IMR-90 (cell line): ENCODE data around the gene SLC37A4. TPM values are rescaled to one million over a fixed set of nuclear protein-coding genes. Genes with fewer than 3 reads are reported as not detected.

ENCODE experiments used
- ATAC-seq: fragments of 200-7000 bp; cut with Tn5 transposase; 2 replicates; pipeline ENCODE4 v1.9.1; 2020; ENCODE audit warnings: low read depth, mild to moderate bottlenecking, moderate library complexity
- BruUV-seq: library from RNA; stranded (reverse); fragments of 400-500 nt; replicated peaks from 2 replicates; lab custom pipeline; 2021; lab: Mats Ljungman, UMichigan
- CTCF ChIA-PET: fragments of 300-600 bp; formaldehyde crosslinking; extraction: SDS; loops from one replicate; lab custom pipeline; 2021; ENCODE audit warnings: antibody characterized with exemption; lab: Yijun Ruan, JAX
- POLR2A ChIA-PET: fragments of 300-600 bp; sonication (Branson Sonifier 250); formaldehyde crosslinking; loops from one replicate; lab custom pipeline; 2022; ENCODE audit warnings: antibody characterized with exemption; ENCODE audit not compliant: unreplicated experiment; lab: Charles Lee
- DNase-seq: peaks from one replicate; pipeline ENCODE4 v3.0.0; 2013
- H2AFZ ChIP-seq: replicated peaks from 2 replicates; pipeline ENCODE3; 2013; ENCODE audit warnings: low read length, mild to moderate bottlenecking; ENCODE audit not compliant: poor library complexity
- H2AK5ac ChIP-seq: 2 replicates; pipeline ENCODE4 v1.6.1; 2013; ENCODE audit warnings: low read depth, low read length, inconsistent platforms
- H2AK9ac ChIP-seq: replicated peaks from 2 replicates; pipeline ENCODE3; 2013; ENCODE audit warnings: mild to moderate bottlenecking, low read depth, low read length, moderate library complexity; ENCODE audit not compliant: poor library complexity
- H2BK120ac ChIP-seq: 2 replicates; pipeline ENCODE4 v1.6.1; 2013; ENCODE audit warnings: low read depth, low read length, inconsistent platforms
- H2BK15ac ChIP-seq: 3 replicates; pipeline ENCODE4 v1.6.1; 2013; ENCODE audit warnings: low read depth, low read length, inconsistent platforms
- H2BK20ac ChIP-seq: 2 replicates; pipeline ENCODE4 v1.6.1; 2013; ENCODE audit warnings: low read depth, mild to moderate bottlenecking, inconsistent platforms, low read length, moderate library complexity
- H2BK5ac ChIP-seq: 2 replicates; pipeline ENCODE4 v1.6.1; 2013; ENCODE audit warnings: mild to moderate bottlenecking, low read depth, low read length, inconsistent platforms; ENCODE audit not compliant: poor library complexity, severe bottlenecking
- H3K14ac ChIP-seq: replicated peaks from 2 replicates; pipeline ENCODE4 v1.6.1; 2013; ENCODE audit warnings: low read depth, low read length, inconsistent platforms
- H3K18ac ChIP-seq: 2 replicates; pipeline ENCODE4 v1.6.1; 2013; ENCODE audit warnings: low read depth, low read length, control low read depth
- H3K23ac ChIP-seq: 2 replicates; pipeline ENCODE4 v1.6.1; 2013; ENCODE audit warnings: low read depth, low read length, inconsistent platforms
- H3K27ac ChIP-seq: 2 replicates; pipeline ENCODE4 v1.5.1; 2013; ENCODE audit warnings: mild to moderate bottlenecking, control low read depth, low read length; ENCODE audit not compliant: insufficient read depth
- H3K27me3 ChIP-seq: 2 replicates; pipeline ENCODE4 v1.6.1; 2013; ENCODE audit warnings: low read length; ENCODE audit not compliant: control insufficient read depth, insufficient read depth
- H3K36me3 ChIP-seq: 2 replicates; pipeline ENCODE4 v1.6.1; 2013; ENCODE audit warnings: low read length, mixed read lengths; ENCODE audit not compliant: control insufficient read depth, insufficient read depth
- H3K4ac ChIP-seq: 2 replicates; pipeline ENCODE4 v1.6.1; 2013; ENCODE audit warnings: low read depth, low read length, inconsistent platforms
- H3K4me1 ChIP-seq: 2 replicates; pipeline ENCODE4 v1.6.1; 2013; ENCODE audit warnings: low read length, mixed read lengths; ENCODE audit not compliant: control insufficient read depth, insufficient read depth
- H3K4me2 ChIP-seq: 2 replicates; pipeline ENCODE4 v1.6.1; 2013; ENCODE audit warnings: low read depth, mild to moderate bottlenecking, control low read depth, low read length, moderate library complexity
- H3K4me3 ChIP-seq: 2 replicates; pipeline ENCODE4 v1.5.1; 2013; ENCODE audit warnings: low read depth, mild to moderate bottlenecking, control low read depth, low read length, moderate library complexity; ENCODE audit not compliant: insufficient read depth
- H3K56ac ChIP-seq: 2 replicates; pipeline ENCODE4 v1.6.1; 2013; ENCODE audit warnings: low read length, inconsistent platforms; ENCODE audit not compliant: insufficient read depth; ENCODE audit errors: extremely low read depth
- H3K79me1 ChIP-seq, 2 experiments: 2 replicates each; pipeline ENCODE4 v1.6.1; 2013; ENCODE audit warnings: low read length in 2 of 2, inconsistent platforms in 1 of 2, low read depth in 1 of 2
- H3K9ac ChIP-seq: 2 replicates; pipeline ENCODE4 v1.6.1; 2013; ENCODE audit warnings: low read depth, low read length, control low read depth
- H3K9me1 ChIP-seq: 2 replicates; pipeline ENCODE4 v1.6.1; 2013; ENCODE audit warnings: low read length, inconsistent platforms; ENCODE audit not compliant: insufficient read depth
- H3K9me3 ChIP-seq: 2 replicates; pipeline ENCODE4 v1.6.1; 2013; ENCODE audit warnings: low read length; ENCODE audit not compliant: control insufficient read depth, insufficient read depth
- H4K20me1 ChIP-seq: 2 replicates; pipeline ENCODE4 v1.6.1; 2013; ENCODE audit warnings: low read length, inconsistent platforms; ENCODE audit not compliant: insufficient read depth
- H4K5ac ChIP-seq: 2 replicates; pipeline ENCODE4 v1.6.1; 2013; ENCODE audit warnings: mild to moderate bottlenecking, low read depth, low read length, control low read depth
- H4K8ac ChIP-seq, 2 experiments: 2 replicates each; pipeline ENCODE4 v1.6.1; 2013; ENCODE audit warnings: low read depth in 2 of 2, low read length in 2 of 2, control low read depth in 1 of 2, inconsistent platforms in 1 of 2
- H4K91ac ChIP-seq: 2 replicates; pipeline ENCODE4 v1.6.1; 2013; ENCODE audit warnings: low read depth, low read length, inconsistent platforms; ENCODE audit not compliant: insufficient read depth
- BHLHE40 ChIP-seq: fragments of 150-350 bp; IDR thresholded peaks from 2 replicates; pipeline ENCODE4 v1.6.1; 2016; ENCODE audit warnings: mild to moderate bottlenecking, low read depth, low read length
- CEBPB ChIP-seq: IDR thresholded peaks from 2 replicates; pipeline ENCODE4 v1.6.1; 2012; ENCODE audit warnings: low read depth, low read length, improper control_type of control experiment
- CTCF ChIP-seq: conservative IDR thresholded peaks from 2 replicates; pipeline ENCODE4 v1.5.1; 2012; ENCODE audit warnings: mild to moderate bottlenecking, low read depth, low read length, improper control_type of control experiment
- MAFK ChIP-seq: IDR thresholded peaks from 2 replicates; pipeline ENCODE4 v1.6.1; 2012; ENCODE audit warnings: low read depth, low read length, improper control_type of control experiment
- RAD21 ChIP-seq: IDR thresholded peaks from 2 replicates; pipeline ENCODE4 v1.6.1; 2012; ENCODE audit warnings: low read length, improper control_type of control experiment
- RCOR1 ChIP-seq: IDR thresholded peaks from 2 replicates; pipeline ENCODE4 v1.6.1; 2012; ENCODE audit warnings: mild to moderate bottlenecking, low read length, improper control_type of control experiment; ENCODE audit not compliant: insufficient replicate concordance
- RFX5 ChIP-seq: IDR thresholded peaks from 2 replicates; pipeline ENCODE4 v1.8.0; 2012; ENCODE audit warnings: low read depth, mild to moderate bottlenecking, low read length, moderate library complexity
- SMC3 ChIP-seq: fragments of 150-350 bp; IDR thresholded peaks from 2 replicates; pipeline ENCODE4 v1.6.1; 2016; ENCODE audit warnings: low read depth, mild to moderate bottlenecking, antibody characterized with exemption, low read length, moderate library complexity
- USF2 ChIP-seq: fragments of 150-350 bp; IDR thresholded peaks from 2 replicates; pipeline ENCODE4 v1.6.1; 2017; ENCODE audit warnings: mild to moderate bottlenecking, antibody characterized with exemption, low read length, low read depth
- WGBS, 2 experiments: methylation state at CpG; one replicate each; pipeline versions ENCODE4 v1.1.5 to v1.1.7; 2013; ENCODE audit warnings: missing lambda C conversion rate in 2 of 2; ENCODE audit not compliant: insufficient read length in 1 of 2; ENCODE audit errors: extremely low coverage in 2 of 2; 5-methylcytosine and 5-hydroxymethylcytosine counted together
- dilution Hi-C: fragments of 300-500 bp; cut with HindIII; formaldehyde crosslinking; loops from one replicate; pipeline ENCODE4 v1.14.3; 2018; ENCODE audit warnings: low sequenced_read_pairs; ENCODE audit not compliant: unreplicated experiment
- in situ Hi-C: fragments of 300-500 bp; cut with MboI; formaldehyde crosslinking; loops from 3 replicates; pipeline ENCODE4 v1.14.3; 2019; ENCODE audit warnings: low sequenced_read_pairs, inconsistent platforms, mixed read lengths
- intact Hi-C: fragments of 100-400 bp; cut with micrococcal nuclease; formaldehyde crosslinking; loops from 2 replicates; pipeline ENCODE4 v1.10.0; 2022
- polyA plus RNA-seq, 3 experiments: library from polyadenylated mRNA; depleted of rRNA; stranded (reverse); fragments of >200 nt; gene quantifications; 2 replicates each; pipeline ENCODE4 v1.2.3, GENCODE V29; 2012; ENCODE audit warnings: low replicate concordance in 1 of 3
- total RNA-seq: library from RNA; depleted of rRNA; stranded (reverse); fragments of >200 nt; gene quantifications from 2 replicates; pipeline ENCODE4 v1.2.3, GENCODE V29; 2012

The SLC37A4 gene
- total and polyA plus RNA-seq, 2 of the 4 experiments (the other 2 are of a cell fraction), result 7.5 to 14.3 TPM

GRCh38 chr11:119044708-119045107, 14.0 kb upstream of the SLC37A4 start:
- dilution Hi-C loops (no loop called here), in situ Hi-C loops (no loop called here), intact Hi-C loops (no loop called here)
- Histone ChIP-seq H3K79me1 (no peaks in the 10 kb centered on the region), H4K8ac (no peak overlapping the region), H3K4me1 (no peaks in the 10 kb centered on the region), H3K4me2 (no peak overlapping the region), H3K9me3 (no peaks in the 10 kb centered on the region), H4K91ac (no peak overlapping the region), H2BK5ac (no peak overlapping the region), H3K27ac (no peak overlapping the region), H2BK120ac (no peak overlapping the region), H3K9me1 (no peaks in the 10 kb centered on the region), H4K20me1 (no peaks in the 10 kb centered on the region; the same call in 1 of the 2 replicates), H3K27me3 (no peaks in the 10 kb centered on the region), H4K5ac (no peak overlapping the region), H3K18ac (no peak overlapping the region), H2BK15ac (no peak overlapping the region), H2AFZ (no peak overlapping the region), H3K56ac (no peak overlapping the region), H3K36me3 (peaks cover 44% of the 10 kb centered on the region), H2BK20ac (no peak overlapping the region), H3K4me3 (no peak overlapping the region), H3K9ac (no peak overlapping the region), H3K14ac (no peak overlapping the region), H3K23ac (no peak overlapping the region), H3K4ac (no peak overlapping the region), H2AK5ac (no peak overlapping the region), H2AK9ac (no peak overlapping the region)
- no peak; the same call in 1 of the 2 replicates for ATAC-seq
- TF ChIP-seq CTCF (no peak), SMC3 (no peak), CEBPB (no peak), BHLHE40 (no peak), MAFK (no peak), RAD21 (no peak), RFX5 (no peak), USF2 (no peak), RCOR1 (no peak)
- BruUV-seq, result TSS peak; percentile 87
- ChIA-PET POLR2A (interaction anchor here (0.6 kb wide), 1 partner anchor 10 kb away, joined by 8 read pairs; no protein-coding TSS in a partner anchor), CTCF (no interaction called here)
- DNase-seq, result no peak
- WGBS, 2 experiments, result 88% methylated on average over 1 of the region's 6 CpGs; no CpG with 5 or more reads in 1 of the 2 experiments
